ENCODE measurements around the gene PDE11A. TPM values are rescaled to one million over a fixed set of nuclear protein-coding genes. Genes with fewer than 3 reads are reported as not detected.

PDE11A gene
- total and polyA plus RNA-seq, 2 of the 8 experiments (the other 6 are each of a cell fraction or from before 2014, with no cell fraction given), result 0.19 to 0.23 TPM

- ChIA-PET CTCF (ENCODE audit: partially characterized antibody) (interaction anchor here (1.3 kb wide), 1 partner anchor 21 kb away, joined by 3 read pairs; no protein-coding TSS in a partner anchor), POLR2A (ENCODE audit: partially characterized antibody) (no interaction called here)
These were observed 142.7 kb downstream of the PDE11A start for GRCh38 chr2:177929662-177930522.

More at GRCh38 chr2:177929662-177930522, 142.7 kb downstream of the PDE11A start:
- Histone ChIP-seq H3K9ac (replicated peaks in 1 of 4; ENCODE audit: extremely low read depth in 1 of 4, low read depth in 3 of 4, low read length in 3 of 4) (no peak overlapping the region), H2AFZ (ENCODE audit: low read length) (no peak overlapping the region), H3K9me3 (ENCODE audit: insufficient read depth in 2 of 2, low read depth in 1 of 2, low read length in 1 of 2) (no peaks in the 10 kb centered on the region), H3K56ac (replicated peaks; ENCODE audit: insufficient read length, low read depth, low read length) (no peak overlapping the region), H3K27me3 (replicated peaks in 1 of 4; ENCODE audit: control insufficient read depth in 3 of 4, extremely low read depth in 1 of 4, insufficient read depth in 3 of 4, low read length in 3 of 4) (no peaks in the 10 kb centered on the region), H3K79me2 (ENCODE audit: control insufficient read depth in 1 of 2, insufficient read depth in 2 of 2, low read length in 2 of 2) (no peaks in the 10 kb centered on the region), H2BK5ac (ENCODE audit: low read depth, low read length) (no peak overlapping the region), H3K79me1 (ENCODE audit: low read depth, low read length) (no peaks in the 10 kb centered on the region), H2BK15ac (ENCODE audit: low read length) (no peak overlapping the region), H2BK120ac (replicated peaks; ENCODE audit: low read depth, low read length) (no peak overlapping the region), H2AK5ac (ENCODE audit: low read depth, low read length) (no peak overlapping the region), H3K36me3 (ENCODE audit: control insufficient read depth in 2 of 4, insufficient read depth in 4 of 4, low read length in 3 of 4) (no peaks in the 10 kb centered on the region), H3K4me3 (ENCODE audit: extremely low read depth in 1 of 4, insufficient read depth in 2 of 4, low read depth in 3 of 4, low read length in 4 of 4) (no peak overlapping the region), H3K4me1 (replicated peaks in 1 of 4; ENCODE audit: control insufficient read depth in 3 of 4, insufficient read depth in 4 of 4, low read length in 3 of 4) (no peaks in the 10 kb centered on the region), H3K23me2 (ENCODE audit: low read depth, low read length) (no peaks in the 10 kb centered on the region), H2BK12ac (ENCODE audit: low read depth, low read length) (no peak overlapping the region), H3K18ac (ENCODE audit: extremely low read depth, low read length) (no peak overlapping the region), H4K8ac (ENCODE audit: extremely low read depth, insufficient read depth, low read length) (no peak overlapping the region), H2BK20ac (ENCODE audit: low read length) (no peak overlapping the region), H3K4ac (replicated peaks; ENCODE audit: insufficient read length, low read depth, low read length) (no peak overlapping the region), H3K4me2 (ENCODE audit: insufficient read depth in 1 of 2, low read depth in 2 of 2, low read length in 2 of 2) (no peak overlapping the region), H4K5ac (ENCODE audit: insufficient read length, low read depth, low read length) (no peak overlapping the region), H3K27ac (ENCODE audit: low read depth, low read length) (no peak overlapping the region), H3K14ac (ENCODE audit: insufficient read length) (no peak overlapping the region), H3K23ac (ENCODE audit: insufficient read length) (no peak overlapping the region), H4K20me1 (replicated peaks in 1 of 2; ENCODE audit: control insufficient read depth in 1 of 2, insufficient read depth in 2 of 2, low read length in 2 of 2) (peaks cover 0 to 1% of the 10 kb centered on the region in 2 experiments), H4K91ac (replicated peaks; ENCODE audit: insufficient read length, low read length) (no peak overlapping the region)
- DNase-seq (ENCODE audit: low read depth in 1 of 2, low spot score in 2 of 2) (no peak), FAIRE-seq (no peak)
- 86% methylated on average over 2 of the region's 2 CpGs; no CpG with 5 or more reads in 1 of the 2 experiments for WGBS, 2 experiments (ENCODE audit: extremely low coverage in 1 of 2, insufficient coverage in 1 of 2, insufficient read length in 1 of 2, insufficient replicate concordance in 2 of 2, low coverage in 1 of 2, low lambda C conversion rate in 2 of 2, missing lambda C conversion rate in 1 of 2)

All from H1 (cell line).